Stomach smooth muscle (tissue), 2 donors: ENCODE measurements around the gene C14orf119.
A peak's percentile ranks its signal among the peaks of the same experiment; 100 is the strongest.

Experiments
- H3K27ac ChIP-seq: one replicate; pipeline ENCODE4 v1.7.0; 2013; ENCODE audit warnings: mild to moderate bottlenecking, low read length, inconsistent platforms
- H3K27me3 ChIP-seq, 2 donors: one replicate each; pipeline ENCODE4 v1.7.0; 2013; ENCODE audit warnings: low read length in 2 of 2; ENCODE audit not compliant: insufficient read depth in 2 of 2, control insufficient read depth in 1 of 2
- H3K36me3 ChIP-seq, 2 donors: one replicate each; pipeline ENCODE4 v1.7.0; 2013; ENCODE audit warnings: low read length in 2 of 2; ENCODE audit not compliant: control insufficient read depth in 2 of 2, insufficient read depth in 2 of 2
- H3K4me1 ChIP-seq: one replicate; pipeline ENCODE4 v1.7.0; 2013; ENCODE audit warnings: low read length; ENCODE audit not compliant: control insufficient read depth, insufficient read depth
- H3K4me3 ChIP-seq, 2 donors: one replicate each; pipeline ENCODE4 v1.7.0; 2013; ENCODE audit warnings: low read length in 2 of 2
- H3K9ac ChIP-seq, 2 donors: one replicate each; pipeline ENCODE4 v1.7.0; 2013; ENCODE audit warnings: low read length in 2 of 2, mild to moderate bottlenecking in 1 of 2
- H3K9me3 ChIP-seq, 2 donors: one replicate each; pipeline ENCODE4 v1.7.0; 2013; ENCODE audit warnings: low read length in 2 of 2; ENCODE audit not compliant: control insufficient read depth in 2 of 2
- donor health status: healthy.
- donor health status: Pancreatic carcinoma.

The C14orf119 gene

DNA sequence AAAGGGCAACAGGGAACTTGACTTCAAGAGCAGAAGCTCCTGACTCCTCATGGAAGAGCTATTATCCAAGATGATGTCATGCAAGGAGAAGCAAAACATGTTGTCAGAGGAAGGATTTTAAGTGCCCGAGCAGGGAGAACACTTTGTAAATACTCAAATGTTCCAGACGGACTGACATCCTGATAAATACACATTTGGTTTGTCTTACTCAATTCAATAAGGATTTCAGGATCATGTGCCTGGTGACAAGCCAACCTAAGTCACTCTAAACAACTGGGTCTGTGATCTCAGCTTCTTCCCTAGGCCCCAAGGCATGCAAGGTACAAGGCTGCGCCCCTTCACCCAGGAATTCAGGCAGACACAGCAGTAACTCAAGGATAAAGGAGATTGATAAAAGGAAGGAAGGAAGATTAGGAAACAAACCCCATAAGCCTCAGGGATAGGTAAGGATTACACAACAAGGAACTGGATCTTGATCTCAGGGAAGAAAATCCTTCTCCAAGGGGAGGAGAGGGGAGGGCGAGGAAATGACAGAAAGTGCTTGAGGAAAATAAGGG lies 50.6 kb downstream of the C14orf119 start:
- H3K27ac ChIP-seq: peak overlapping the region; percentile 53

DNA sequence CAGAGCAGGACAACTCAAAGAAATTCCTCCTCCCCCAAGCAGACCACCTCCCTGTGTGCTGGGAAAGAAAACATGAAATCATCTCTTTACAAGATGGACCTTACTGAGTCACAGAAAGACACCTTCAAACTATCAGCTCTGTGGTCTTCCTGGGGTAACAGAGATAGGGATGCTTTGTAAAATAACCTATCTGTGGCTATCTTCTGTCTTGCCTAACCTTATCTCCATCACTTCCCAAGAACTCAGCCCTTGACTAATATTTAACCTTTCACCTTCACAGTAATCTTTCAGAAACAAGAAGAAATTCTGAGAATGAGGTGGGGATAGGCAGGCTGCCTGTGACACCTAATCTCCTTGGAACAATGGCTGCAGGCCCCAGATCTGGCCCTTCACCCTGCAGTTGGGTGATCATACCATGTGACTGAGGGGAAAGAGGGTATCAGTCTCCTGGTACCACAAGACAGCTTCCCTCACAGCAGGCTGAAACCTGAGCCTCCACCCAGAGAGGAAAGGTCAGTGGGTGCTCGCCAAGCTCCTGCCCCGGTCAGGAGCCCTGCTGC lies 51.1 kb downstream of the C14orf119 start:
- Histone ChIP-seq H3K9ac (peak overlapping the region in 1 of 2 donors; percentile 23), H3K36me3 (no peaks in the 10 kb centered on the region), H3K27me3 (no peaks in the 10 kb centered on the region), H3K4me3 (no peak overlapping the region), H3K9me3 (no peaks in the 10 kb centered on the region), H3K27ac (peak overlapping the region; percentile 53), H3K4me1 (peaks cover 41% of the 10 kb centered on the region)

More for the DNA sequence above, 50.6 kb downstream of the C14orf119 start:
- no peak overlapping the region for H3K4me3 ChIP-seq
- no peaks in the 10 kb centered on the region for H3K27me3 ChIP-seq
- H3K36me3 ChIP-seq: no peaks in the 10 kb centered on the region
- peaks cover 40% of the 10 kb centered on the region for H3K4me1 ChIP-seq
- peak overlapping the region in 1 of 2 donors; percentile 23 for H3K9ac ChIP-seq
- H3K9me3 ChIP-seq: no peaks in the 10 kb centered on the region

DNA sequence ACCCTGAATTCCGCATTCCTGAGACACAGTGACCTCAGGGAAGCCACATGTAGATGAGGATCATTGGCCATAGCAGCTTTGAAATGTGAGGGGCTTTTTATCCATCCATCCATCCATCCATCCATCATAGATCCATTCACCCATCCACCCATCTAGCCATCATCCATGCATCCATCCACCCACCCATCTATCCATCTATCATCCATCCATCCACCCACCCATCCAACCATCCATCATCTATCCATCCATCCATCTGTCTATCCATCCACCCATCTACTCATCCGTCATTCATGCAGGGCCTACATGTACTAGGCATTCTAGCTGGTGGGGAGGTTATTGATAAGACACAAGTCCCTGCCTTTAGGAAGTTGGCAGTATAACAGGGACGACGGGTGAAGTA lies 51.7 kb downstream of the C14orf119 start:
- Histone ChIP-seq H3K4me3 (no peak overlapping the region), H3K27me3 (no peaks in the 10 kb centered on the region), H3K4me1 (peaks cover 36% of the 10 kb centered on the region), H3K36me3 (no peaks in the 10 kb centered on the region), H3K27ac (peak overlapping the region; percentile 53), H3K9ac (no peak overlapping the region), H3K9me3 (no peaks in the 10 kb centered on the region)

DNA sequence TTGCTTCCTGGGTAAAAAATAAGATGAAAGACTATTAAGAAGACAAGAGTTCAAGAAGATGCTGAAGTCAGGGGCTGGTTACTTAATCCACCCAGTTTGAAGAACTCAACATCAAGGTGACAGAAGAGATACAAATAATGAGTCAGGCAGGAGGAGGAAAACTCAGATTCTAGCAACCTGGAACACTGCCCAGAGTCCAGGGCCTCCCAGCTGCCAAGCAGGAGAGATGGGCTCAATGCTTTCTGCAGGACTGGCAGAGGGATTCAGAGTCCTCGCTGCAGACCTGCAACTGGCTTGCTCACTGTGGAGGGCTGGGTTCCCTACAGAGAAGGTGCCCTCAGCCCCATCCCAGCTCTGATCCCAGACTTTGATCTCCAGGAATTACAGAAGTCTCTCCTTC lies 52.4 kb downstream of the C14orf119 start:
- no peak overlapping the region for H3K4me3 ChIP-seq
- peaks cover 31% of the 10 kb centered on the region for H3K4me1 ChIP-seq
- H3K27me3 ChIP-seq: no peaks in the 10 kb centered on the region
- H3K36me3 ChIP-seq: no peaks in the 10 kb centered on the region
- H3K27ac ChIP-seq: peak overlapping the region; percentile 46
- no peaks in the 10 kb centered on the region for H3K9me3 ChIP-seq
- H3K9ac ChIP-seq: no peak overlapping the region

DNA sequence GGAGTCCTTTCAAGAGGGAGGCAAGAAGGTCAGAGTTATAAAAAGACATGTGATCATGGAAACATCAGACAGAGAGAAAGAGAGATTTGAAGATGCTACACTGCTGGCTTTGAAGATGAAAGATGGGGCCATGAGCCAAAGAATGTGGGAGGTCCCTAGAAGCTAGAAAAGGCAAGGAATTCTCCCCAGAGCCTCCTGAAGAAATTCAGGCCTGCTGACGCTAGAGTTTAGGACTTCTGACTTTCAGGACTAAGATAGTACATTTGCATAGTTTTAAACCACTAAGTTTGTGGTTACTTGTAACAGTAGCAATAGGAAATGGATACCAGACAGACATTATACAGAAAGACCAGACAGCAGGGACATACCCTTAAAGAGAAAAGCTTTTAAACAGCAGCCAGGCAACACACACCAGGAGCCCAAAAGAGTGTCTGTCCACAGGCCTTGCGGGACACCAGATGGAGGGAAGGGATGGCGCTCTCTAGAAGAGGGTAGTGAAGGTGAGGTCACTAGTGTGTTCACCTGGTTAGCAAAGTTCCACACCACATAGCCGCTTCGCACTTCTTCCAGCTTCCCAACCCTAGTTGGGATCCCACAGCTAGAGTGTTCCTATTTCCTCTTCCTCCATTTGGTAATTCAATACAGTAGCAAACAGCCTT lies 53.4 kb downstream of the C14orf119 start:
- Histone ChIP-seq H3K4me1 (peaks cover 35% of the 10 kb centered on the region), H3K9me3 (no peaks in the 10 kb centered on the region), H3K4me3 (no peak overlapping the region), H3K27ac (peak overlapping the region; percentile 75), H3K36me3 (no peaks in the 10 kb centered on the region), H3K27me3 (no peaks in the 10 kb centered on the region), H3K9ac (no peak overlapping the region)

DNA sequence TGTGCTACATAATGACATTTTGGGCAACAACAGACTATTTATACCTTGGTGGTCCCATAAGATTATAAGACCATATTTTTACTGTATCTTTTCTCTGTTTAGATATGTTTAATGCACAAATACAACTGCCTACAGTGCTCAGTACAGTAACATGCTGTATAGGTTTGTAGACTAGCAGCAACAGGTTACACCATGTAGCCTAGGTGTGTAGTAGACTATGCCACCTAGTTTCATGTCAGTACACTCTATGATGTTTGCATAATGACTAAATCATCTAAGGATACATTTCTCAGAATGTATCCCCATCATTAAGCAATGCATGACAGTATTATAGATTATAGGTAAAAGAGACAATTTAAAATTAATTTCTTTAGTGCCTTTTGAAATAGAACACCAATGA lies 54.4 kb downstream of the C14orf119 start:
- Histone ChIP-seq H3K27me3 (no peaks in the 10 kb centered on the region), H3K4me3 (no peak overlapping the region), H3K36me3 (no peaks in the 10 kb centered on the region), H3K9ac (no peak overlapping the region), H3K4me1 (peaks cover 45% of the 10 kb centered on the region), H3K27ac (peak overlapping the region; percentile 75), H3K9me3 (no peaks in the 10 kb centered on the region)
